Hepatocyte (in vitro differentiated cells): Measurements from ENCODE around the gene LRRTM1. TPM values are rescaled to one million over a fixed set of nuclear protein-coding genes. Genes with fewer than 3 reads are reported as not detected.

Experiments used
- DNase-seq: peaks from one replicate; pipeline ENCODE4 v3.0.0-alpha.2; 2016; ENCODE audit warnings: low spot score
- H2AFZ ChIP-seq: fragments of 200-600 bp; sonication (generic); 2 replicates; pipeline ENCODE4 v1.6.0; 2016; ENCODE audit warnings: antibody characterized with exemption, mild to moderate bottlenecking
- H3K27ac ChIP-seq: fragments of 200-600 bp; sonication (generic); 2 replicates; pipeline ENCODE4 v1.5.1; 2016; ENCODE audit warnings: mild to moderate bottlenecking
- H3K27me3 ChIP-seq: fragments of 200-600 bp; sonication (generic); 2 replicates; pipeline ENCODE4 v1.6.1; 2016
- H3K36me3 ChIP-seq: fragments of 200-600 bp; sonication (generic); replicated peaks from 2 replicates; pipeline ENCODE4 v1.5.1; 2016; ENCODE audit warnings: low read depth; ENCODE audit not compliant: insufficient read depth
- H3K4me1 ChIP-seq: fragments of 200-600 bp; sonication (generic); 2 replicates; pipeline ENCODE4 v1.5.1; 2016; ENCODE audit warnings: mild to moderate bottlenecking, moderate library complexity; ENCODE audit not compliant: insufficient read depth
- H3K4me2 ChIP-seq: fragments of 200-600 bp; sonication (generic); 2 replicates; pipeline ENCODE4 v1.6.0; 2016
- H3K4me3 ChIP-seq: fragments of 200-600 bp; sonication (generic); 2 replicates; pipeline ENCODE4 v1.5.1; 2016; ENCODE audit warnings: mild to moderate bottlenecking
- H3K79me2 ChIP-seq: fragments of 200-600 bp; sonication (generic); 2 replicates; pipeline ENCODE4 v1.6.0; 2017; ENCODE audit warnings: mild to moderate bottlenecking
- H3K9me2 ChIP-seq: fragments of 200-600 bp; sonication (generic); replicated peaks from 2 replicates; pipeline ENCODE4 v1.6.0; 2017; ENCODE audit warnings: mild to moderate bottlenecking; ENCODE audit not compliant: insufficient read depth
- H3K9me3 ChIP-seq: fragments of 200-600 bp; sonication (generic); 2 replicates; pipeline ENCODE4 v1.5.1; 2016; ENCODE audit warnings: low read depth, mild to moderate bottlenecking
- H4K20me1 ChIP-seq: fragments of 200-600 bp; sonication (generic); 2 replicates; pipeline ENCODE4 v1.6.0; 2016; ENCODE audit warnings: mild to moderate bottlenecking; ENCODE audit not compliant: insufficient read depth, poor library complexity, severe bottlenecking
- EZH2 ChIP-seq: fragments of 200-600 bp; sonication (generic); IDR thresholded peaks from 2 replicates; pipeline ENCODE4 v1.6.1; 2016; ENCODE audit warnings: antibody characterized with exemption, mild to moderate bottlenecking, borderline replicate concordance
- EZH2phosphoT487 ChIP-seq: fragments of 200-600 bp; sonication (generic); IDR thresholded peaks from one replicate; pipeline ENCODE4 v1.6.1; 2018; ENCODE audit warnings: antibody characterized with exemption, mild to moderate bottlenecking, low read depth, moderate library complexity; ENCODE audit not compliant: unreplicated experiment, severe bottlenecking
- WGBS: methylation state at CpG from one replicate; pipeline ENCODE4 v1.1.6; 2016; ENCODE audit warnings: low lambda C conversion rate; ENCODE audit errors: missing lambda C conversion rate; 5-methylcytosine and 5-hydroxymethylcytosine counted together
- polyA plus RNA-seq: library from polyadenylated mRNA; unstranded; fragments of >200 nt; fragmentation: Nextera tagmentation; extraction: Ambion mirVana; gene quantifications from 2 replicates; pipeline ENCODE4 v1.2.1, GENCODE V29; 2016
- total RNA-seq: library from RNA; depleted of rRNA; stranded (reverse); fragments of >200 nt; gene quantifications from 2 replicates; pipeline ENCODE4 v1.2.3, GENCODE V29; 2014
- TF ChIP-seq, protein P1 (sequence below): fragments of 200-600 bp; sonication (generic); IDR thresholded peaks from 2 replicates; pipeline ENCODE4 v1.5.1; 2016; ENCODE audit warnings: antibody characterized with exemption, mild to moderate bottlenecking; ENCODE audit not compliant: poor library complexity

LRRTM1 gene
- total and polyA plus RNA-seq, 2 experiments from 2014 or later = 1.3 to 2.7 TPM

DNA sequence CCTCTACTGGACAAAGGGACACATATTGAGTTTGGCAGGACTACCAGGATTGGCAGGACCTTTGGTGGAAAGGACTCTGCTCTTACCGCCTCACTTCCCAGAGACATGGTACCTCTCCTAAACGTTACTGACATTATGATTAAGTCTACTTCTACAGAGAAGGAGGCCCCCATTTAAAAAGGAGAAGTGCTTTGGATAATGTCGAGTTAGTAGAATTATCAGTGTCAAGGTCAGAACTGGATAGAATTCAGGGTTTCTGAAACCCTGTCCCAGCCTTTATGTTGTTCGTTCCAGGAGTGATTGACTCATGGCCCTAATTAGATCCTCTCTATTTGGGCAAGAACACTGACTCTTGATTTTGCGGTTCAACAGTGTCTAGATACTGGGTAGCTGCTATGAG lies 45.8 kb downstream of the LRRTM1 start:
- H3K9me3 ChIP-seq = no peaks in the 10 kb centered on the region
- H3K27me3 ChIP-seq = no peaks in the 10 kb centered on the region
- no peak overlapping the region for H2AFZ ChIP-seq
- H4K20me1 ChIP-seq = no peaks in the 10 kb centered on the region
- no peak for DNase-seq
- no peaks in the 10 kb centered on the region for H3K4me1 ChIP-seq
- H3K4me2 ChIP-seq = no peak overlapping the region
- no peaks in the 10 kb centered on the region for H3K9me2 ChIP-seq
- H3K27ac ChIP-seq = no peak overlapping the region
- H3K79me2 ChIP-seq = no peaks in the 10 kb centered on the region
- no peak overlapping the region for H3K4me3 ChIP-seq
- no peak for TF ChIP-seq EZH2
- TF ChIP-seq, protein P1, sequence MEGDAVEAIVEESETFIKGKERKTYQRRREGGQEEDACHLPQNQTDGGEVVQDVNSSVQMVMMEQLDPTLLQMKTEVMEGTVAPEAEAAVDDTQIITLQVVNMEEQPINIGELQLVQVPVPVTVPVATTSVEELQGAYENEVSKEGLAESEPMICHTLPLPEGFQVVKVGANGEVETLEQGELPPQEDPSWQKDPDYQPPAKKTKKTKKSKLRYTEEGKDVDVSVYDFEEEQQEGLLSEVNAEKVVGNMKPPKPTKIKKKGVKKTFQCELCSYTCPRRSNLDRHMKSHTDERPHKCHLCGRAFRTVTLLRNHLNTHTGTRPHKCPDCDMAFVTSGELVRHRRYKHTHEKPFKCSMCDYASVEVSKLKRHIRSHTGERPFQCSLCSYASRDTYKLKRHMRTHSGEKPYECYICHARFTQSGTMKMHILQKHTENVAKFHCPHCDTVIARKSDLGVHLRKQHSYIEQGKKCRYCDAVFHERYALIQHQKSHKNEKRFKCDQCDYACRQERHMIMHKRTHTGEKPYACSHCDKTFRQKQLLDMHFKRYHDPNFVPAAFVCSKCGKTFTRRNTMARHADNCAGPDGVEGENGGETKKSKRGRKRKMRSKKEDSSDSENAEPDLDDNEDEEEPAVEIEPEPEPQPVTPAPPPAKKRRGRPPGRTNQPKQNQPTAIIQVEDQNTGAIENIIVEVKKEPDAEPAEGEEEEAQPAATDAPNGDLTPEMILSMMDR = no peak
- TF ChIP-seq EZH2phosphoT487 = no peak
- WGBS = 89% methylated on average over 5 of the region's 5 CpGs
- H3K36me3 ChIP-seq = no peaks in the 10 kb centered on the region

DNA sequence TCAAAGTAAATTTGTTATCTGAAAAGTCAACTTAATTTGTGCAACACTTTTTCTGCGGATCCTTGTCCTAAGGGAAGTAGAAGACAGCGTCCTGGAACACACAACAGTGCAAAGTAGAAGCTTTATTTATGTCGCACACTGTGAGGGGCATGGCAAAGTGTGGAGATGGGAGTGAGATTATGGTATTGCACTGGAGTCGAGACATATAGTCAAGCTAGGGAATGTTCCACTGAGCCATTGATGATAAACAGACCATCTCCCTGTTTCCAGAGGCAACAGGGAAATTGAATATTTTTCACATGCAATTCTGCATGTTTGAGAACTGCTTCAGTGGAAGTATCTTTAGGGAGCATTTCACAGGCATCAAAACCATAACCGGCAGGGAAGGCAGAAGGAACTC lies 46.2 kb downstream of the LRRTM1 start:
- Histone ChIP-seq H3K79me2 (no peaks in the 10 kb centered on the region), H2AFZ (no peak overlapping the region), H3K27me3 (no peaks in the 10 kb centered on the region), H3K27ac (no peak overlapping the region), H4K20me1 (no peaks in the 10 kb centered on the region), H3K4me3 (no peak overlapping the region), H3K4me2 (no peak overlapping the region), H3K9me3 (no peaks in the 10 kb centered on the region), H3K4me1 (no peaks in the 10 kb centered on the region), H3K9me2 (no peaks in the 10 kb centered on the region), H3K36me3 (no peaks in the 10 kb centered on the region)
- TF ChIP-seq EZH2 = no peak
- TF ChIP-seq, protein P1 = no peak
- no peak for TF ChIP-seq EZH2phosphoT487
- WGBS = 74% methylated on average over 5 of the region's 5 CpGs
- no peak for DNase-seq

DNA sequence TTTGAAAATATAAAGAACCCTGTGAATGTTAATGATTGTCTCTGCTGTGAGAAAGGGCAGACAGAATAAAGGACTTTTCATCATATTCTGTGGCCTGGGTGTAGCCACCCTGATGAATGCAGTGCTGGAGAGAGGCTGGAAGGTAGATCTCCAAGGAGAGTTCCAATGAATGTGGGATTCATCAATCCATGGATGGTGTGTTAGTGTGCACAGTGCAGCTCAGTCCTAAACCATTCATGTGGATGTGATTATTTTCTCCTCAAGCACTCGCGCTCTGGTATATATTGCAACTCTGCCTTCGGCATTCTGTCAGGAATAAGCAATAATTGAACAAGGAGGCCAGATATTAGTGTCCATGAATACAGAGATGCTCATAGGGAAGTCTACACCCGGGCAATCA lies 47.1 kb downstream of the LRRTM1 start:
- H3K9me2 ChIP-seq = no peaks in the 10 kb centered on the region
- H3K9me3 ChIP-seq = no peaks in the 10 kb centered on the region
- TF ChIP-seq EZH2phosphoT487 = no peak
- TF ChIP-seq, protein P1 = no peak
- no peak for TF ChIP-seq EZH2
- 96% methylated on average over 4 of the region's 4 CpGs for WGBS
- no peak overlapping the region for H3K27ac ChIP-seq
- no peak overlapping the region for H3K4me3 ChIP-seq
- no peaks in the 10 kb centered on the region for H4K20me1 ChIP-seq
- H3K27me3 ChIP-seq = no peaks in the 10 kb centered on the region
- no peaks in the 10 kb centered on the region for H3K79me2 ChIP-seq
- no peaks in the 10 kb centered on the region for H3K4me1 ChIP-seq
- DNase-seq = no peak
- no peak overlapping the region for H3K4me2 ChIP-seq
- H2AFZ ChIP-seq = no peak overlapping the region
- no peaks in the 10 kb centered on the region for H3K36me3 ChIP-seq

DNA sequence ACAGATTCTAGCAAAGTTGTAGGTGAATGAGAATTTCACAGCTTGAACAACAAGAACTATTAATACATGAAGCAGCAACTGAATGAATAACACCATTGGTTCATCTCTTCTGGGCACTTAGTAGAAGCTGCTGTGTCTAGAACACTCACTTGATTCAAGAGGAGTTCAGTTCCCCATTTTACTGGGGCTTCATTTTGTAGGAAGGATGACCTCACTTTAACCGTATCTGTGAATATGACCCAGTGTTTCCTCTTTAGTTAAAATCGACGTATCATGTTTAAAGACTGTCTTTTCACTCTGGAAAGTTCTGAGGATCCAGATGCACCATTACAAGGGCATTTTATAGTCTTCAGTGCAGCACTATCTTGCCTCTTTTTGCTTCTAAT lies 47.8 kb downstream of the LRRTM1 start:
- no peaks in the 10 kb centered on the region for H3K4me1 ChIP-seq
- no peak overlapping the region for H3K4me2 ChIP-seq
- 84% methylated on average over 3 of the region's 3 CpGs for WGBS
- H3K36me3 ChIP-seq = no peaks in the 10 kb centered on the region
- no peak for DNase-seq
- TF ChIP-seq EZH2phosphoT487 = no peak
- TF ChIP-seq, protein P1 = no peak
- H3K27ac ChIP-seq = no peak overlapping the region
- no peaks in the 10 kb centered on the region for H3K79me2 ChIP-seq
- no peaks in the 10 kb centered on the region for H3K9me2 ChIP-seq
- no peaks in the 10 kb centered on the region for H4K20me1 ChIP-seq
- no peaks in the 10 kb centered on the region for H3K9me3 ChIP-seq
- H3K4me3 ChIP-seq = no peak overlapping the region
- H3K27me3 ChIP-seq = no peaks in the 10 kb centered on the region
- H2AFZ ChIP-seq = no peak overlapping the region
